B cell (primary cell): ENCODE data around the gene NRBP1. TPM values are rescaled to one million over a fixed set of nuclear protein-coding genes. Genes with fewer than 3 reads are reported as not detected.

Experiments used
- ATAC-seq: fragments of 200-7000 bp; cut with Tn5 transposase; one replicate; pipeline ENCODE4 v1.10.0; 2021; ENCODE audit warnings: low read depth, mild to moderate bottlenecking, moderate number of reproducible peaks, moderate library complexity
- CTCF ChIA-PET: fragments of 350-600 bp; sonication (Branson Sonifier 250); formaldehyde crosslinking; loops from one replicate; lab custom pipeline; 2021; ENCODE audit warnings: antibody characterized with exemption, inconsistent platforms; lab: Charles Lee
- POLR2A ChIA-PET: fragments of 350-600 bp; sonication (Branson Sonifier 250); formaldehyde crosslinking; loops from one replicate; lab custom pipeline; 2021; ENCODE audit warnings: antibody characterized with exemption; lab: Charles Lee
- DNase-seq: peaks from one replicate; pipeline ENCODE4 v3.0.0; 2013
- H2AFZ ChIP-seq: 2 replicates; pipeline ENCODE4 v1.6.1; 2012; ENCODE audit warnings: mild to moderate bottlenecking, low read depth, low read length; ENCODE audit not compliant: insufficient read depth, poor library complexity, severe bottlenecking
- H3K27ac ChIP-seq, 2 donors: 1 replicate in 1 of 2; 2 replicates in 1 of 2; pipeline ENCODE4 v1.5.1; 2012 to 2013; ENCODE audit warnings: low read length in 2 of 2, mild to moderate bottlenecking in 2 of 2, moderate library complexity in 1 of 2
- H3K27me3 ChIP-seq, 4 experiments: fragments of 200-600 bp in 1 of 4; sonication (generic) in 1 of 4; replicated peaks in 1 of 4; 1 replicate in 2 of 4; 2 replicates in 2 of 4; pipeline versions ENCODE4 v1.6.1 to v1.7.0; 2013 to 2016; ENCODE audit warnings: low read length in 3 of 4, mild to moderate bottlenecking in 2 of 4, mixed read lengths in 1 of 4, moderate library complexity in 1 of 4; ENCODE audit not compliant: insufficient read depth in 4 of 4, control insufficient read depth in 3 of 4; ENCODE audit errors: control extremely low read depth in 1 of 4
- H3K36me3 ChIP-seq, 2 experiments: replicated peaks in 1 of 2; 1 replicate in 1 of 2; 2 replicates in 1 of 2; pipeline versions ENCODE4 v1.6.1 to v1.7.1; 2013; ENCODE audit warnings: low read length in 1 of 2; ENCODE audit not compliant: insufficient read depth in 2 of 2, control insufficient read depth in 1 of 2; ENCODE audit errors: control extremely low read depth in 1 of 2, extremely low read depth in 1 of 2
- H3K4me1 ChIP-seq, 2 donors: fragments of 200-600 bp in 1 of 2; sonication (generic) in 1 of 2; 1 replicate in 1 of 2; 2 replicates in 1 of 2; pipeline versions ENCODE4 v1.5.1 to v1.6.1; 2013 to 2017; ENCODE audit warnings: low read length in 2 of 2; ENCODE audit not compliant: control insufficient read depth in 2 of 2, insufficient read depth in 2 of 2
- H3K4me2 ChIP-seq: replicated peaks from 2 replicates; pipeline ENCODE3; 2012; ENCODE audit warnings: mild to moderate bottlenecking, low read depth, low read length; ENCODE audit not compliant: poor library complexity, severe bottlenecking
- H3K4me3 ChIP-seq, 5 experiments: fragments of 200-600 bp in 1 of 5; sonication (generic) in 1 of 5; 1 replicate in 3 of 5; 2 replicates in 2 of 5; pipeline versions ENCODE4 v1.5.1 to v1.7.0; 2011 to 2016; ENCODE audit warnings: low read length in 4 of 5, mild to moderate bottlenecking in 4 of 5, low read depth in 2 of 5, control low read depth in 1 of 5, moderate library complexity in 1 of 5; ENCODE audit not compliant: insufficient read depth in 1 of 5; ENCODE audit errors: control extremely low read depth in 1 of 5, extremely low read depth in 1 of 5
- H3K79me2 ChIP-seq: fragments of 200-600 bp; sonication (generic); one replicate; pipeline ENCODE4 v1.6.0; 2016; ENCODE audit warnings: low read length; ENCODE audit not compliant: control insufficient read depth, insufficient read depth
- H3K9ac ChIP-seq: fragments of 200-600 bp; sonication (generic); 2 replicates; pipeline ENCODE4 v1.6.1; 2017; ENCODE audit warnings: mild to moderate bottlenecking, low read length, moderate library complexity
- H3K9me3 ChIP-seq, 3 donors: one replicate each; pipeline versions ENCODE4 v1.6.1 to v1.7.1; 2013; ENCODE audit warnings: low read length in 2 of 3; ENCODE audit not compliant: control insufficient read depth in 2 of 3, insufficient read depth in 1 of 3; ENCODE audit errors: control extremely low read depth in 1 of 3
- H4K20me1 ChIP-seq: 2 replicates; pipeline ENCODE4 v1.6.0; 2012; ENCODE audit warnings: mild to moderate bottlenecking, low read length; ENCODE audit not compliant: insufficient read depth, control insufficient read depth, poor library complexity, severe bottlenecking
- H3K27ac Mint-ChIP-seq: one replicate; pipeline ENCODE4 v1.8.0; 2021; ENCODE audit warnings: mixed read lengths
- H3K27me3 Mint-ChIP-seq: one replicate; pipeline ENCODE4 v1.8.0; 2021; ENCODE audit warnings: mixed read lengths
- H3K4me1 Mint-ChIP-seq: one replicate; pipeline ENCODE4 v1.8.0; 2021; ENCODE audit warnings: mixed read lengths
- H3K4me3 Mint-ChIP-seq: one replicate; pipeline ENCODE4 v1.8.0; 2021; ENCODE audit warnings: mixed read lengths
- H3K9me3 Mint-ChIP-seq: one replicate; pipeline ENCODE4 v1.8.0; 2022; ENCODE audit warnings: mixed read lengths; ENCODE audit not compliant: insufficient read depth
- EZH2 ChIP-seq: IDR thresholded peaks from 2 replicates; pipeline ENCODE4 v1.6.1; 2012; ENCODE audit warnings: borderline replicate concordance, low read depth, mild to moderate bottlenecking, moderate library complexity, low read length; ENCODE audit not compliant: insufficient read depth, poor library complexity, severe bottlenecking
- WGBS: methylation state at CpG from one replicate; pipeline ENCODE4 v1.1.5; 2013; ENCODE audit warnings: missing lambda C conversion rate; ENCODE audit not compliant: insufficient coverage; 5-methylcytosine and 5-hydroxymethylcytosine counted together
- intact Hi-C: fragments of 100-400 bp; cut with micrococcal nuclease; formaldehyde crosslinking; loops from one replicate; pipeline ENCODE4 v1.10.0; 2022
- polyA plus RNA-seq: library from polyadenylated mRNA; depleted of rRNA; stranded (reverse); fragments of >200 nt; gene quantifications from 2 replicates; pipeline ENCODE4 v1.2.3, GENCODE V29; 2012
- total RNA-seq, 2 donors: library from RNA; stranded (reverse); fragments of 120-200 nt in 1 of 2; gene quantifications; 1 replicate in 1 of 2; 2 replicates in 1 of 2; pipeline versions ENCODE4 v1.2.3 to v1.2.4, GENCODE V29; 2013 to 2022
- TF ChIP-seq, protein P1 (sequence below): fragments of 200-600 bp; IDR thresholded peaks from one replicate; pipeline ENCODE4 v1.8.0; 2022; ENCODE audit warnings: antibody characterized with exemption, mild to moderate bottlenecking

The NRBP1 gene
- total and polyA plus RNA-seq, 2 donors (not counting 1 experiment from before 2014, with no cell fraction given) = 69.2 to 115 TPM

DNA sequence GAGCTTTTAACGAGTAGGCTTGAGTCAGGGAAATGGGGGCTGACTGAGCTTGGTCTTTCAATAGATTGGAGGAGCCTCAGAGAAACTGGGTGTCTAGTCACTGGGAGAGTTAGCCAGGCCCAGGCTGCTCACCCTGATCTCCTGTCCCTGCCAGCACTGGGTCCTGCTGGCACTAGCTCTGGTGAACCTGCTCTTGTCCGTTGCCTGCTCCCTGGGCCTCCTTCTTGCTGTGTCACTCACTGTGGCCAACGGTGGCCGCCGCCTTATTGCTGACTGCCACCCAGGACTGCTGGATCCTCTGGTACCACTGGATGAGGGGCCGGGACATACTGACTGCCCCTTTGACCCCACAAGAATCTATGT lies 14.5 kb downstream of the NRBP1 start:
- H3K4me1 ChIP-seq = peaks cover 3 to 6% of the 10 kb centered on the region in 2 donors
- Mint-ChIP-seq H3K4me3 (peak overlapping the region; percentile 72), H3K27ac (peak overlapping the region; percentile 72), H3K9me3 (no peaks in the 10 kb centered on the region), H3K27me3 (no peaks in the 10 kb centered on the region), H3K4me1 (peaks cover 12% of the 10 kb centered on the region)
- no peaks in the 10 kb centered on the region for H3K79me2 ChIP-seq
- WGBS = 92% methylated on average over 6 of the region's 6 CpGs
- no peak overlapping the region for H3K27ac ChIP-seq
- no peak for TF ChIP-seq EZH2
- TF ChIP-seq, protein P1, sequence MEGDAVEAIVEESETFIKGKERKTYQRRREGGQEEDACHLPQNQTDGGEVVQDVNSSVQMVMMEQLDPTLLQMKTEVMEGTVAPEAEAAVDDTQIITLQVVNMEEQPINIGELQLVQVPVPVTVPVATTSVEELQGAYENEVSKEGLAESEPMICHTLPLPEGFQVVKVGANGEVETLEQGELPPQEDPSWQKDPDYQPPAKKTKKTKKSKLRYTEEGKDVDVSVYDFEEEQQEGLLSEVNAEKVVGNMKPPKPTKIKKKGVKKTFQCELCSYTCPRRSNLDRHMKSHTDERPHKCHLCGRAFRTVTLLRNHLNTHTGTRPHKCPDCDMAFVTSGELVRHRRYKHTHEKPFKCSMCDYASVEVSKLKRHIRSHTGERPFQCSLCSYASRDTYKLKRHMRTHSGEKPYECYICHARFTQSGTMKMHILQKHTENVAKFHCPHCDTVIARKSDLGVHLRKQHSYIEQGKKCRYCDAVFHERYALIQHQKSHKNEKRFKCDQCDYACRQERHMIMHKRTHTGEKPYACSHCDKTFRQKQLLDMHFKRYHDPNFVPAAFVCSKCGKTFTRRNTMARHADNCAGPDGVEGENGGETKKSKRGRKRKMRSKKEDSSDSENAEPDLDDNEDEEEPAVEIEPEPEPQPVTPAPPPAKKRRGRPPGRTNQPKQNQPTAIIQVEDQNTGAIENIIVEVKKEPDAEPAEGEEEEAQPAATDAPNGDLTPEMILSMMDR = no peak
- no peak overlapping the region for H2AFZ ChIP-seq
- H3K9ac ChIP-seq = no peak overlapping the region
- ChIA-PET CTCF (interaction anchor here (1.6 kb wide), 1 partner anchor 11 kb away, joined by 3 read pairs; no protein-coding TSS in a partner anchor), POLR2A (no interaction called here)
- no peak overlapping the region for H3K4me3 ChIP-seq
- DNase-seq (no peak), ATAC-seq (no peak)
- H3K9me3 ChIP-seq = no peaks in the 10 kb centered on the region
- H3K27me3 ChIP-seq = no peaks in the 10 kb centered on the region
- peaks cover 3 to 47% of the 10 kb centered on the region in 2 experiments for H3K36me3 ChIP-seq
- intact Hi-C loops = loop anchor here (1.0 to 10.0 kb wide), 5 partner anchors 15 to 242 kb away; partner anchors contain the start of genes IFT172, NRBP1 and PPM1G
- H4K20me1 ChIP-seq = no peaks in the 10 kb centered on the region
- H3K4me2 ChIP-seq = peak overlapping the region; percentile 70

DNA sequence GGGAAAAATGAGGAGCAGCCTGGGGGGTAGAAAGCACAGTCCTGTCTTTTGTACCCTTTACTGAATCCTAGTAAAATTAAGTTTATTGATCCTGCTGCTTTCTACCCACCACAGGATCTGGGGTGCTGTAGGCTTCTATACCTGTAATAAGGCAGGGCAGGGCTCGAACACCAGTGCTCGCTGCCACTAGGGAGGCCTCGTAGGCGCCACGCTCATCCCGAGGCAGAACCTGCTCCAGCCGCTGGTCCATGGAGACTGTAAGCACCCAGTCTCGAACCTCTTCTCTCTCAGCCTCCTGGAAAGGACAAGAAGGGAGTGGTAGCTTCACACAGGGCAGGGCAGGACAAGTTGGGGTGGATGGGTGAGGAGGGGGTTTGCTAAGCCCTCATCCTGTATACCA lies 16.7 kb downstream of the NRBP1 start:
- ChIA-PET POLR2A (no interaction called here), CTCF (no interaction called here)
- H3K4me1 Mint-ChIP-seq = peaks cover 12% of the 10 kb centered on the region

More for the DNA sequence above, 16.7 kb downstream of the NRBP1 start:
- ATAC-seq = no peak
- Histone ChIP-seq H3K9ac (no peak overlapping the region), H3K36me3 (peaks cover 3 to 31% of the 10 kb centered on the region in 2 experiments), H2AFZ (no peak overlapping the region), H3K4me1 (peaks cover 3 to 6% of the 10 kb centered on the region in 2 donors), H3K4me2 (no peak overlapping the region), H4K20me1 (no peaks in the 10 kb centered on the region), H3K27ac (no peak overlapping the region), H3K27me3 (no peaks in the 10 kb centered on the region), H3K79me2 (no peaks in the 10 kb centered on the region), H3K9me3 (no peaks in the 10 kb centered on the region), H3K4me3 (no peak overlapping the region)
- Mint-ChIP-seq H3K27ac (no peak overlapping the region), H3K9me3 (no peaks in the 10 kb centered on the region), H3K27me3 (no peaks in the 10 kb centered on the region), H3K4me3 (no peak overlapping the region)
- intact Hi-C loops = loop anchor here (10.0 kb wide), 1 partner anchor 240 kb away; no protein-coding TSS in a partner anchor
- no peak for DNase-seq
- WGBS = 93% methylated on average over 8 of the region's 8 CpGs
- no peak for TF ChIP-seq EZH2
- TF ChIP-seq, protein P1 = no peak
